ENCODE results near the gene KRT72. TPM values are rescaled to one million over a fixed set of nuclear protein-coding genes. Genes with fewer than 3 reads are reported as not detected.
A peak's percentile ranks its signal among the peaks of the same experiment; 100 is the strongest.
"Not testable (repeated sequence)": the region's sequence is repeated elsewhere in the genome, so short reads cannot be mapped to it uniquely, and the experiment has no call there.

Gene KRT72
- total and polyA plus RNA-seq, 4 experiments from 2014 or later, result 7.7 to 8.4 TPM; not detected in 2

- intact Hi-C loops (cut with micrococcal nuclease); H3K4me1 ChIP-seq (ENCODE audit: insufficient read depth, low read length); H3K27ac ChIP-seq (ENCODE audit: low read depth, low read length); H3K36me3 ChIP-seq (ENCODE audit: insufficient read depth, low read length); H3K9me3 Mint-ChIP-seq; DNase-seq; H3K36me3 Mint-ChIP-seq; POLR2A ChIA-PET (ENCODE audit: partially characterized antibody); H3K4me3 ChIP-seq (ENCODE audit: low read length in 2 of 2); H3K27me3 ChIP-seq (ENCODE audit: insufficient read depth, low read length); H3K4me1 Mint-ChIP-seq; H3K9me3 ChIP-seq (ENCODE audit: control insufficient read depth in 1 of 2, low read length in 2 of 2); H3K27ac Mint-ChIP-seq; H3K4me3 Mint-ChIP-seq: not testable (repeated sequence)
- CTCF ChIA-PET (ENCODE audit: partially characterized antibody), result interaction anchor here (0.8 kb wide), 1 partner anchor 10 kb away, joined by 3 read pairs; no protein-coding TSS in a partner anchor
- peaks cover 9 to 12% of the 10 kb centered on the region in 2 donors for H3K27me3 Mint-ChIP-seq
These were observed 7.0 kb downstream of the KRT72 start for GRCh38 chr12:52594237-52594636.

GRCh38 chr12:52591521-52591920 lies 9.7 kb downstream of the KRT72 start:
- CTCF ChIA-PET (ENCODE audit: partially characterized antibody), result no interaction called here
- no peaks in the 10 kb centered on the region for H3K36me3 Mint-ChIP-seq
- H3K27ac Mint-ChIP-seq, result peak overlapping the region in 2 of 7 donors; percentile 77 to 78

GRCh38 chr12:52590021-52590420 lies 11.2 kb downstream of the KRT72 start:
- Histone ChIP-seq H3K4me3 (ENCODE audit: low read length in 2 of 2) (no peak overlapping the region), H3K36me3 (ENCODE audit: insufficient read depth, low read length) (no peaks in the 10 kb centered on the region), H3K4me1 (ENCODE audit: insufficient read depth, low read length) (peaks cover 20% of the 10 kb centered on the region), H3K9me3 (ENCODE audit: control insufficient read depth in 1 of 2, low read length in 2 of 2) (no peaks in the 10 kb centered on the region), H3K27ac (ENCODE audit: low read depth, low read length) (no peak overlapping the region), H3K27me3 (ENCODE audit: insufficient read depth, low read length) (no peaks in the 10 kb centered on the region)
- Mint-ChIP-seq H3K27me3 (peaks cover 0 to 7% of the 10 kb centered on the region in 2 donors), H3K27ac (peak overlapping the region in 2 of 7 donors; percentile 15 to 59), H3K4me1 (peaks cover 15 to 32% (median 21%) of the 10 kb centered on the region in 4 donors), H3K9me3 (no peaks in the 10 kb centered on the region), H3K4me3 (no peak overlapping the region), H3K36me3 (no peaks in the 10 kb centered on the region)
- DNase-seq, result no peak
- intact Hi-C loops (cut with micrococcal nuclease), result no loop called here
- ChIA-PET CTCF (ENCODE audit: partially characterized antibody) (interaction anchor here (0.6 to 17.5 kb wide), 4 partner anchors 12 to 391 kb away, joined by 3 to 317 read pairs (median 5); no protein-coding TSS in a partner anchor), POLR2A (ENCODE audit: partially characterized antibody) (interaction anchor here (1.0 kb wide), 1 partner anchor 59 kb away, joined by 3 read pairs; no protein-coding TSS in a partner anchor)

More at GRCh38 chr12:52591521-52591920, 9.7 kb downstream of the KRT72 start:
- Mint-ChIP-seq H3K4me3 (no peak overlapping the region), H3K4me1 (peaks cover 3 to 17% (median 8%) of the 10 kb centered on the region in 4 donors), H3K9me3 (no peaks in the 10 kb centered on the region), H3K27me3 (peaks cover 0 to 7% of the 10 kb centered on the region in 2 donors)
- Histone ChIP-seq H3K27me3 (ENCODE audit: insufficient read depth, low read length) (no peaks in the 10 kb centered on the region), H3K4me1 (ENCODE audit: insufficient read depth, low read length) (peaks cover 7% of the 10 kb centered on the region), H3K27ac (ENCODE audit: low read depth, low read length) (no peak overlapping the region), H3K9me3 (ENCODE audit: control insufficient read depth in 1 of 2, low read length in 2 of 2) (no peaks in the 10 kb centered on the region), H3K36me3 (ENCODE audit: insufficient read depth, low read length) (no peaks in the 10 kb centered on the region), H3K4me3 (ENCODE audit: low read length in 2 of 2) (no peak overlapping the region)
- intact Hi-C loops (cut with micrococcal nuclease), result no loop called here
- no peak for DNase-seq
- POLR2A ChIA-PET (ENCODE audit: partially characterized antibody), result no interaction called here

GRCh38 chr12:52587563-52587962 lies 13.7 kb downstream of the KRT72 start:
- H3K4me3 Mint-ChIP-seq, result peak overlapping the region in 1 of 8 donors; percentile 26

GRCh38 chr12:52585946-52586345 lies 15.3 kb downstream of the KRT72 start:
- H3K27ac ChIP-seq (ENCODE audit: low read depth, low read length), result no peak overlapping the region
- no peaks in the 10 kb centered on the region for H3K36me3 Mint-ChIP-seq
- H3K36me3 ChIP-seq (ENCODE audit: insufficient read depth, low read length), result no peaks in the 10 kb centered on the region
- peak overlapping the region in 4 of 8 donors; percentile 13 to 30 (median 26) for H3K4me3 Mint-ChIP-seq
- peaks cover 19 to 42% (median 27%) of the 10 kb centered on the region in 4 donors for H3K4me1 Mint-ChIP-seq
- peak overlapping the region; percentile 12 to 95 (median 85) for H3K27ac Mint-ChIP-seq
- peaks cover 25% of the 10 kb centered on the region for H3K4me1 ChIP-seq (ENCODE audit: insufficient read depth, low read length)
- H3K27me3 Mint-ChIP-seq, result peaks cover 0 to 2% of the 10 kb centered on the region in 2 donors
- ChIA-PET CTCF (ENCODE audit: partially characterized antibody) (interaction anchor here (0.6 to 17.5 kb wide), 16 partner anchors 19 to 431 kb away, joined by 3 to 317 read pairs (median 4); no protein-coding TSS in a partner anchor), POLR2A (ENCODE audit: partially characterized antibody) (interaction anchor here (0.8 to 4.0 kb wide), 14 partner anchors 20 to 421 kb away, joined by 3 to 54 read pairs (median 4); partner anchors contain the start of gene EIF4B)
- peak; percentile 65 to 92 (median 85) for DNase-seq
- H3K9me3 Mint-ChIP-seq, result no peaks in the 10 kb centered on the region
- intact Hi-C loops (cut with micrococcal nuclease), result loop anchor here (1.0 to 10.0 kb wide), 4 partner anchors 24 to 431 kb away; no protein-coding TSS in a partner anchor
- no peaks in the 10 kb centered on the region for H3K27me3 ChIP-seq (ENCODE audit: insufficient read depth, low read length)
- H3K4me3 ChIP-seq (ENCODE audit: low read length in 2 of 2), result no peak overlapping the region
- no peaks in the 10 kb centered on the region for H3K9me3 ChIP-seq (ENCODE audit: control insufficient read depth in 1 of 2, low read length in 2 of 2)

More at GRCh38 chr12:52587563-52587962, 13.7 kb downstream of the KRT72 start:
- Mint-ChIP-seq H3K4me1 (peaks cover 19 to 42% (median 27%) of the 10 kb centered on the region in 4 donors), H3K36me3 (no peaks in the 10 kb centered on the region), H3K9me3 (no peaks in the 10 kb centered on the region), H3K27me3 (peaks cover 0 to 2% of the 10 kb centered on the region in 2 donors), H3K27ac (peak overlapping the region in 5 of 7 donors; percentile 43 to 82 (median 78))
- H3K36me3 ChIP-seq (ENCODE audit: insufficient read depth, low read length), result no peaks in the 10 kb centered on the region
- no peak overlapping the region for H3K27ac ChIP-seq (ENCODE audit: low read depth, low read length)
- ChIA-PET POLR2A (ENCODE audit: partially characterized antibody) (interaction anchor here (1.6 to 2.8 kb wide), 2 partner anchors 14 to 57 kb away, joined by 3 to 9 read pairs; no protein-coding TSS in a partner anchor), CTCF (ENCODE audit: partially characterized antibody) (interaction anchor here (3.5 to 17.5 kb wide), 4 partner anchors 25 to 292 kb away, joined by 20 to 317 read pairs (median 113); no protein-coding TSS in a partner anchor)
- no peak overlapping the region for H3K4me3 ChIP-seq (ENCODE audit: low read length in 2 of 2)
- no peak for DNase-seq
- intact Hi-C loops (cut with micrococcal nuclease), result loop anchor here (2.0 to 10.0 kb wide), 3 partner anchors 103 to 433 kb away; no protein-coding TSS in a partner anchor
- no peaks in the 10 kb centered on the region for H3K27me3 ChIP-seq (ENCODE audit: insufficient read depth, low read length)
- peaks cover 25% of the 10 kb centered on the region for H3K4me1 ChIP-seq (ENCODE audit: insufficient read depth, low read length)
- H3K9me3 ChIP-seq (ENCODE audit: control insufficient read depth in 1 of 2, low read length in 2 of 2), result no peaks in the 10 kb centered on the region

- H3K4me1 Mint-ChIP-seq, result peaks cover 19 to 48% (median 27%) of the 10 kb centered on the region in 4 donors
- no peak overlapping the region for H3K4me3 ChIP-seq (ENCODE audit: low read length in 2 of 2)
- no peaks in the 10 kb centered on the region for H3K9me3 Mint-ChIP-seq
- no peaks in the 10 kb centered on the region for H3K27me3 ChIP-seq (ENCODE audit: insufficient read depth, low read length)
- POLR2A ChIA-PET (ENCODE audit: partially characterized antibody), result interaction anchor here (0.6 to 4.0 kb wide), 8 partner anchors 21 to 295 kb away, joined by 3 to 54 read pairs (median 6); no protein-coding TSS in a partner anchor
- H3K27ac ChIP-seq (ENCODE audit: low read depth, low read length), result no peak overlapping the region
- no peaks in the 10 kb centered on the region for H3K36me3 ChIP-seq (ENCODE audit: insufficient read depth, low read length)
- CTCF ChIA-PET (ENCODE audit: partially characterized antibody), result interaction anchor here (0.8 to 17.5 kb wide), 12 partner anchors 9 to 396 kb away, joined by 3 to 317 read pairs (median 7); no protein-coding TSS in a partner anchor
- no peak for DNase-seq
- H3K27ac Mint-ChIP-seq, result peak overlapping the region in 6 of 7 donors; percentile 18 to 95 (median 82)
- peaks cover 25% of the 10 kb centered on the region for H3K4me1 ChIP-seq (ENCODE audit: insufficient read depth, low read length)
- no peaks in the 10 kb centered on the region for H3K36me3 Mint-ChIP-seq
- no peaks in the 10 kb centered on the region for H3K27me3 Mint-ChIP-seq
- H3K4me3 Mint-ChIP-seq, result peak overlapping the region in 2 of 8 donors; percentile 13 to 14
- intact Hi-C loops (cut with micrococcal nuclease), result loop anchor here (5.0 to 10.0 kb wide), 2 partner anchors 213 to 430 kb away; no protein-coding TSS in a partner anchor
- no peaks in the 10 kb centered on the region for H3K9me3 ChIP-seq (ENCODE audit: control insufficient read depth in 1 of 2, low read length in 2 of 2)
These were observed 16.2 kb downstream of the KRT72 start for GRCh38 chr12:52585066-52585465.

GRCh38 chr12:52584156-52584682 lies 17.0 kb downstream of the KRT72 start:
- no peak overlapping the region for H3K27ac ChIP-seq (ENCODE audit: low read depth, low read length)
- no peaks in the 10 kb centered on the region for H3K9me3 Mint-ChIP-seq
- no peak for DNase-seq
- peaks cover 25% of the 10 kb centered on the region for H3K4me1 ChIP-seq (ENCODE audit: insufficient read depth, low read length)
- H3K4me3 Mint-ChIP-seq, result no peak overlapping the region
- no peaks in the 10 kb centered on the region for H3K9me3 ChIP-seq (ENCODE audit: control insufficient read depth in 1 of 2, low read length in 2 of 2)
- ChIA-PET POLR2A (ENCODE audit: partially characterized antibody) (interaction anchor here (0.6 to 4.0 kb wide), 4 partner anchors 26 to 295 kb away, joined by 3 to 54 read pairs (median 8); no protein-coding TSS in a partner anchor), CTCF (ENCODE audit: partially characterized antibody) (interaction anchor here (0.8 to 17.5 kb wide), 13 partner anchors 10 to 426 kb away, joined by 3 to 317 read pairs (median 4); no protein-coding TSS in a partner anchor)
- intact Hi-C loops (cut with micrococcal nuclease), result loop anchor here (10.0 kb wide), 1 partner anchor 429 kb away; no protein-coding TSS in a partner anchor
- no peaks in the 10 kb centered on the region for H3K36me3 Mint-ChIP-seq
- H3K27ac Mint-ChIP-seq, result peak overlapping the region in 3 of 7 donors; percentile 82 to 94 (median 85)
- no peaks in the 10 kb centered on the region for H3K27me3 ChIP-seq (ENCODE audit: insufficient read depth, low read length)
- H3K4me3 ChIP-seq (ENCODE audit: low read length in 2 of 2), result no peak overlapping the region
- H3K36me3 ChIP-seq (ENCODE audit: insufficient read depth, low read length), result no peaks in the 10 kb centered on the region
- H3K27me3 Mint-ChIP-seq, result no peaks in the 10 kb centered on the region
- H3K4me1 Mint-ChIP-seq, result peaks cover 19 to 49% (median 27%) of the 10 kb centered on the region in 4 donors
